Stimulated activated naive CD8-positive, alpha-beta T cell treated with anti-CD3 and anti-CD28 coated beads, Interleukin-15, amount 100 ng/mL, for 72 hours (primary cell): ENCODE data around the gene DPPA2.

ENCODE experiments used
- ATAC-seq: fragments of 150-1000 bp; cut with Tn5 transposase; 2 replicates; pipeline ENCODE4 v1.10.0; 2021; ENCODE audit warnings: mild to moderate bottlenecking, moderate library complexity
- DNase-seq, 2 donors: peaks; one replicate each; pipeline ENCODE4 v3.0.0; 2021 to 2022
- H3K27ac Mint-ChIP-seq, 2 donors: one replicate each; pipeline ENCODE4 v1.8.0; 2022; ENCODE audit warnings: mild to moderate bottlenecking in 2 of 2, mixed read lengths in 2 of 2, moderate library complexity in 2 of 2
- H3K27me3 Mint-ChIP-seq: one replicate; pipeline ENCODE4 v1.8.0; 2022; ENCODE audit warnings: mixed read lengths
- H3K4me1 Mint-ChIP-seq: one replicate; pipeline ENCODE4 v1.8.0; 2022; ENCODE audit warnings: mild to moderate bottlenecking, mixed read lengths
- H3K4me3 Mint-ChIP-seq, 2 donors: one replicate each; pipeline ENCODE4 v1.8.0; 2022; ENCODE audit warnings: mild to moderate bottlenecking in 2 of 2, mixed read lengths in 2 of 2, moderate library complexity in 1 of 2
- H3K9me3 Mint-ChIP-seq, 2 donors: one replicate each; pipeline ENCODE4 v1.8.0; 2022; ENCODE audit warnings: mixed read lengths in 2 of 2

The DPPA2 gene

DNA sequence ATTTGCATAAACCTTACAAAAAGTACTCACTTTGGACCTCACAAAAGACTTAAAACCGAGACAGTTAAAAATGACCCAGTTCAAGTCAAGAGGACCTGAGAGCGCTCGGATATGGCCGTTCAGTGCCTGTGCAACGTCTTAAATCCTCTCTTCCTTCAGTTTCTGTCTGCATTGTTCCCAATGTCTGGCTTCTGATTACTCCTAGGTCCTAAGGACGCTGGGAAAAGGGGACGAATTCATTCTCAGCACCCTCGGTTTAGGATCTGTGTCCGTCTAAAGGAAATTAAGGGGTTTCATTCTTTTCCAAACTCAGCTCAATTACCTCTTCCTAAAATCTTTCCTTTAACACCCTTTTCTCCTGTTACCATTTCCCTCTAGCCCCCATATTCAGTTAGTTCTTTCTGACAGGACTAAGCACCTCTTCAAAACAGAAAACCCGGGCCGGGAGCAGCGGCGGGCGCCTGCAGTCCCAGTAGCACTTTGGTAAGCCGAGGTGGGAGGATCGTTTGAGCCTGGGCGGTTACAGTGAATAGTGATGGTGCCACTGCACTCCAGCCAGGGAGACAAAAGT is 20.1 kb upstream of the DPPA2 start:
- peak overlapping the region; percentile 74 to 93 for H3K4me3 Mint-ChIP-seq
- ATAC-seq = peak; percentile 61
- peaks cover 22% of the 10 kb centered on the region for H3K4me1 Mint-ChIP-seq
- H3K27me3 Mint-ChIP-seq = peaks cover 40% of the 10 kb centered on the region
- no peaks in the 10 kb centered on the region for H3K9me3 Mint-ChIP-seq
- peak in 1 of 2 donors; percentile 12 for DNase-seq
- no peak overlapping the region for H3K27ac Mint-ChIP-seq

DNA sequence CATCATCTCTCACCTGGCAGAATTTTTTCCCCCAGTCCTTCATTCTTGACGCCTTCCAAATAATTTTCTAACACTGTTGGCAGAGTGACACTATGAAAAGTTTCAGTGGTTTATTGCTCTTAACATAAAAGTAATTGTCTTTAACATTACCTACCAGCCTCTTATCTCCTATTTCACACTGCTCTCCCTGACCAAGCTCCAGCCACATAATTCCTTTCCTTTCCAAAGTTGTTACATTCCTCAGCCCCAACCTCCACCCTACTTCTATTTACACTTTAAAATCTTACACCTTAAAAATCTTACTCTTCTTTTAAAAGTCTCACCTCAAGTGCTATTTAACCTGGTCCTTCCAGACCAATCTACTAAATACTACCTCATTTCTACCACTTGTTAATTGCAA is 18.3 kb upstream of the DPPA2 start:
- Mint-ChIP-seq H3K4me1 (peaks cover 22% of the 10 kb centered on the region), H3K27me3 (peaks cover 40% of the 10 kb centered on the region), H3K4me3 (no peak overlapping the region), H3K27ac (no peak overlapping the region), H3K9me3 (no peaks in the 10 kb centered on the region)
- ATAC-seq = no peak
- no peak for DNase-seq

DNA sequence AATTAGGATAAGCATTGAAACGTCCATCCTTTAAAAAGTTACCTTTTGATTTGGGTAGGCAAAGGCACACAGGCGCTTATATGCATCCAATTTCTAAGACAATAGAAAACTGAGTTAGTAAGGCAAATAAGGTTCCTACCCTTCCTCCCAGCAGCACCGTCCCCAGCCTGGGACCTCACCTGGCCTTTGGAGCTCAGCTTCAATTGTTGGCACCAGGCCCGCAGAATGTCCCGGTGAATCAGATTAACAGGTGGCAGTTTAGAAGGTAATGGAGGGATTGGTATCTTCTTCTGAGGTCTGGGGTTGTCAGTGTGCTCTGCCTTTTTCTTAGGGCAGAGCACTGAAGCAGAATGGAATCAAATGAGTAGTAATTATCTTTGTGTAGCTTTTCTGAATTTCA is 15.4 kb upstream of the DPPA2 start:
- Mint-ChIP-seq H3K4me3 (no peak overlapping the region), H3K27me3 (peaks cover 18% of the 10 kb centered on the region), H3K27ac (no peak overlapping the region), H3K4me1 (peaks cover 6% of the 10 kb centered on the region), H3K9me3 (no peaks in the 10 kb centered on the region)
- DNase-seq = no peak
- ATAC-seq = no peak

DNA sequence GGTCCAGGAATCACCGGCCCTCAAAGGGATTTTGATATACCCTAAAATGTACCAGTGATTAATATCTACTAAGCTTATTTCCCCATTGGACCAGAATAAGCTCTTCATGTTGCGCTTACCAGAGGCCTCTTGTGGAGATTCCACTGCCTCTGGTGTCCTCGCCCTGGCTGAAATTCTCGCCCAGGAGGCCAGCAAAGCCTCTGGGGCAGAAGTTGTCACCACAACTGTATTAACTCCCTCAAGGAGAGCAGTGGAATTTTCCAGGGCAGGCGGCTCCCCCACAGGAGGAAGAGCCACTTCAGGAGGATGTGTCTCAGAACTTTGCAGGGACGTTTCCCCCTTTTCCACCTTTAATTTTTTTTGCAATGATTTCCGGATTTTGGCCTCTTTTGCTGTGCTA is 14.1 kb upstream of the DPPA2 start:
- H3K9me3 Mint-ChIP-seq = no peaks in the 10 kb centered on the region
- H3K27me3 Mint-ChIP-seq = peaks cover 7% of the 10 kb centered on the region
- DNase-seq = no peak
- no peak overlapping the region for H3K4me3 Mint-ChIP-seq
- no peaks in the 10 kb centered on the region for H3K4me1 Mint-ChIP-seq
- no peak for ATAC-seq
- no peak overlapping the region for H3K27ac Mint-ChIP-seq

GRCh38 chr3:109328202-109328601 is 11.9 kb upstream of the DPPA2 start:
- Mint-ChIP-seq H3K9me3 (no peaks in the 10 kb centered on the region), H3K4me3 (no peak overlapping the region), H3K4me1 (no peaks in the 10 kb centered on the region), H3K27me3 (no peaks in the 10 kb centered on the region), H3K27ac (no peak overlapping the region)
- DNase-seq (no peak), ATAC-seq (no peak)

DNA sequence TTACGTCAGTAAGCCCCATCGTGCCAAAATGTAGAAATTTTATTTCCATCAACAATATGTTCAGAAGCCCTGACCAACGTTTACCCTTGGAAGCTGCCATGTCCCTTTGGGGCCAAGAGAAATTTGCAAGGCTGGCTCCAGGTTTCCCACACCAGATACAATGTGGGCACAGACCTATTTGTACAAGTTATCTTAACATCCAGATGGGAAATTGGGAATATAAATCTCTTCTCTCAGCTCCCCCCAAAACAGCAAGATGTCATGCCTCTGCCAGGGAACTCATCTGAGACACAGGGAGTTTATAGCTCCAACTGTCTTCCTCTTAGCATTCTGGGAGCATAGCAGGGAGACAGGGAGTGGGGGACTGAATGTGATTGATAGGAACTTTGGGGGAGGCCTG is 9.3 kb upstream of the DPPA2 start:
- Mint-ChIP-seq H3K27ac (no peak overlapping the region), H3K9me3 (no peaks in the 10 kb centered on the region), H3K4me1 (no peaks in the 10 kb centered on the region), H3K4me3 (no peak overlapping the region), H3K27me3 (no peaks in the 10 kb centered on the region)
- no peak for DNase-seq
- no peak for ATAC-seq

- H3K9me3 Mint-ChIP-seq = no peaks in the 10 kb centered on the region
- H3K27ac Mint-ChIP-seq = no peak overlapping the region
- no peak overlapping the region for H3K4me3 Mint-ChIP-seq
- no peaks in the 10 kb centered on the region for H3K4me1 Mint-ChIP-seq
- no peaks in the 10 kb centered on the region for H3K27me3 Mint-ChIP-seq
- DNase-seq = no peak
- no peak for ATAC-seq
Measured at GRCh38 chr3:109325109-109325508, 8.8 kb upstream of the DPPA2 start.

- Mint-ChIP-seq H3K4me3 (no peak overlapping the region), H3K9me3 (no peaks in the 10 kb centered on the region), H3K27ac (no peak overlapping the region), H3K4me1 (no peaks in the 10 kb centered on the region), H3K27me3 (no peaks in the 10 kb centered on the region)
- no peak for ATAC-seq
- no peak for DNase-seq
Measured at GRCh38 chr3:109313061-109313460, 3.3 kb downstream of the DPPA2 start.

DNA sequence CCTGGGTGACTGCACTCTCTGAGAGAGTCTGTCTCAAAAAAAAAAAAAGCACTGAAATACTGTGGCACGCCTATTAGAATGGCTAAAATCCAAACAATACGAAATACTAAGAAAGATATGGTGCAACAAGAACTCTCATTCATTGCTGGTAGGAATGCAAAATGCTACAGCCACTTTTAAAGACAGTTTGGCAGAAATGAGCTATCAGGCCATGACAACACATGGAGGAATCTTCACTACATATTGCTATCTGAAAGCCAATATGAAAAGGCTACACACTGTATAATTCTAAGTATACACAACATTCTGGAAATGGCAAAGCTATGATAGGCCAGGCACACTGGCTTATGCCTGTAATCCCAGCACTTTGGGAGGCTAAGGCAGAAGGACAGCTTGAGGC is 18.8 kb downstream of the DPPA2 start:
- no peak for ATAC-seq
- Mint-ChIP-seq H3K27ac (no peak overlapping the region), H3K4me3 (no peak overlapping the region), H3K9me3 (no peaks in the 10 kb centered on the region), H3K27me3 (no peaks in the 10 kb centered on the region), H3K4me1 (no peaks in the 10 kb centered on the region)
- no peak for DNase-seq

GRCh38 chr3:109284071-109284470 is 32.2 kb downstream of the DPPA2 start:
- Mint-ChIP-seq H3K4me3 (no peak overlapping the region), H3K9me3 (no peaks in the 10 kb centered on the region), H3K27ac (no peak overlapping the region), H3K27me3 (no peaks in the 10 kb centered on the region), H3K4me1 (no peaks in the 10 kb centered on the region)
- DNase-seq = no peak
- ATAC-seq = no peak

- H3K27ac Mint-ChIP-seq = no peak overlapping the region
- H3K9me3 Mint-ChIP-seq = no peaks in the 10 kb centered on the region
- ATAC-seq = no peak
- H3K4me3 Mint-ChIP-seq = no peak overlapping the region
- H3K27me3 Mint-ChIP-seq = no peaks in the 10 kb centered on the region
- DNase-seq = no peak
- no peaks in the 10 kb centered on the region for H3K4me1 Mint-ChIP-seq
Measured at GRCh38 chr3:109278546-109278945, 37.8 kb downstream of the DPPA2 start.

- Mint-ChIP-seq H3K27me3 (no peaks in the 10 kb centered on the region), H3K9me3 (no peaks in the 10 kb centered on the region), H3K4me1 (no peaks in the 10 kb centered on the region), H3K4me3 (no peak overlapping the region), H3K27ac (no peak overlapping the region)
- DNase-seq (no peak), ATAC-seq (no peak)
Measured at GRCh38 chr3:109278141-109278540, 38.2 kb downstream of the DPPA2 start.

GRCh38 chr3:109275702-109276293 is 40.5 kb downstream of the DPPA2 start:
- Mint-ChIP-seq H3K4me3 (no peak overlapping the region), H3K27me3 (no peaks in the 10 kb centered on the region), H3K4me1 (no peaks in the 10 kb centered on the region), H3K9me3 (no peaks in the 10 kb centered on the region), H3K27ac (no peak overlapping the region)
- DNase-seq (no peak), ATAC-seq (no peak)

GRCh38 chr3:109270779-109271178 is 45.5 kb downstream of the DPPA2 start:
- no peak for DNase-seq
- Mint-ChIP-seq H3K4me3 (no peak overlapping the region), H3K27me3 (no peaks in the 10 kb centered on the region), H3K9me3 (no peaks in the 10 kb centered on the region), H3K27ac (no peak overlapping the region), H3K4me1 (no peaks in the 10 kb centered on the region)
- no peak for ATAC-seq

DNA sequence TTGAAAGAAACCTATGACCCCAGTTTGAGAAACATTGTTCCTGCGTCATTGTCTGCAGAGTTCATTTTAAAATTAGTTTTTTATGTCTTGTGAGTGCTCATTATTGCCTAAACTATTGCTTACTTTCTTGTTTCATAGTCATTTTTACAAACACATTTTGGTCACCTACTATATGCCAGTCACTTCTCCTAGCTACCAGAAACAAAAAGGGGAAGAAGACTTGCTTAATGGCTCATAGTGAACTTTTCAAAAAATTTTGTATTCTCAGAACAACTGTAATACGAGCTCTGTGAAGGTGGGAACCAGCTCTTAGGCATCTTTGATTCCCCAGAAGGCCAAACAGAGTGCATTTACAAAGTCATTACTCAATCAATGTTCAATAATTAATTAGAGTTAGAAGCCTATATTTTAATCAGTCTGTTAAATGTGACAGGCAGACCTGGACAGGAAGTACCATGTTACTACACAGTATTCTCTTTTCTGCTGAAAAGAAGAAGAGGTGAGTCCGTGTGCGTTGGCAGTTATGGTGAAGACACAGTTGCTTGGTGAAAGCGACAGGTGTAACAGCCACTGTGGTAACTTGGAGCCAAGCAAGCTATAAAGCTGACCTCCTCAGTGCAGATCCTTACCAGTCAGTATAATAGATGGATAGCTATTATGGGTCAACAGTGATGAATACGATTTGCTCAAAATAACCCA is 46.6 kb downstream of the DPPA2 start:
- no peak overlapping the region for H3K27ac Mint-ChIP-seq
- no peaks in the 10 kb centered on the region for H3K4me1 Mint-ChIP-seq
- no peaks in the 10 kb centered on the region for H3K27me3 Mint-ChIP-seq
- no peaks in the 10 kb centered on the region for H3K9me3 Mint-ChIP-seq
- DNase-seq (no peak), ATAC-seq (no peak)
- H3K4me3 Mint-ChIP-seq = no peak overlapping the region

GRCh38 chr3:109268181-109268580 is 48.1 kb downstream of the DPPA2 start:
- Mint-ChIP-seq H3K27me3 (no peaks in the 10 kb centered on the region), H3K4me3 (no peak overlapping the region), H3K27ac (no peak overlapping the region), H3K4me1 (no peaks in the 10 kb centered on the region), H3K9me3 (no peaks in the 10 kb centered on the region)
- ATAC-seq = no peak
- no peak for DNase-seq

- no peak for ATAC-seq
- Mint-ChIP-seq H3K27me3 (no peaks in the 10 kb centered on the region), H3K4me1 (no peaks in the 10 kb centered on the region), H3K27ac (no peak overlapping the region), H3K4me3 (no peak overlapping the region), H3K9me3 (no peaks in the 10 kb centered on the region)
- DNase-seq = no peak
Measured at GRCh38 chr3:109265295-109265694, 51.0 kb downstream of the DPPA2 start.
